Measurements from ENCODE around the gene LMOD1.
"Not testable (repeated sequence)": the region's sequence is repeated elsewhere in the genome, so short reads cannot be mapped to it uniquely, and the experiment has no call there.

The LMOD1 gene

GRCh38 chr1:201907621-201908020 is 38.7 kb downstream of the LMOD1 start:
- DNase-seq (ENCODE audit: insufficient read length) (no peak), FAIRE-seq (no peak)
- TF ChIP-seq POLR2AphosphoS5 (IDR thresholded peaks at IDR 0.05; ENCODE audit: low read depth, low read length) (no peak), TAF1 (IDR thresholded peaks at IDR 0.05; ENCODE audit: borderline replicate concordance, low read depth, low read length) (no peak), POLR2A (IDR thresholded peaks at IDR 0.05; ENCODE audit: low read depth, low read length) (no peak)

GRCh38 chr1:201906336-201906735 is 40.0 kb downstream of the LMOD1 start:
- TF ChIP-seq TAF1 (IDR thresholded peaks at IDR 0.05; ENCODE audit: borderline replicate concordance, low read depth, low read length) (no peak), POLR2A (IDR thresholded peaks at IDR 0.05; ENCODE audit: low read depth, low read length) (no peak)
- DNase-seq (ENCODE audit: insufficient read length) = no peak
- FAIRE-seq = no peak

GRCh38 chr1:201905234-201905890 is 41.0 kb downstream of the LMOD1 start:
- FAIRE-seq (peak; percentile 5), DNase-seq (ENCODE audit: insufficient read length) (no peak)
- TF ChIP-seq POLR2AphosphoS5 (IDR thresholded peaks at IDR 0.05; ENCODE audit: low read depth, low read length) (no peak), TAF1 (IDR thresholded peaks at IDR 0.05; ENCODE audit: borderline replicate concordance, low read depth, low read length) (no peak), POLR2A (IDR thresholded peaks at IDR 0.05; ENCODE audit: low read depth, low read length) (no peak)

GRCh38 chr1:201904579-201904978 is 41.8 kb downstream of the LMOD1 start:
- TF ChIP-seq TAF1 (IDR thresholded peaks at IDR 0.05; ENCODE audit: borderline replicate concordance, low read depth, low read length) (no peak), POLR2AphosphoS5 (IDR thresholded peaks at IDR 0.05; ENCODE audit: low read depth, low read length) (no peak)
- DNase-seq (ENCODE audit: insufficient read length) (no peak), FAIRE-seq (no peak)

- no peak for DNase-seq (ENCODE audit: insufficient read length)
- TF ChIP-seq POLR2AphosphoS5 (IDR thresholded peaks at IDR 0.05; ENCODE audit: low read depth, low read length) = no peak
- no peak for TF ChIP-seq POLR2A (IDR thresholded peaks at IDR 0.05; ENCODE audit: low read depth, low read length)
- TF ChIP-seq TAF1 (IDR thresholded peaks at IDR 0.05; ENCODE audit: borderline replicate concordance, low read depth, low read length) = no peak
- no peak for FAIRE-seq
These were observed 43.2 kb downstream of the LMOD1 start for GRCh38 chr1:201903135-201903534.

GRCh38 chr1:201902198-201902597 is 44.1 kb downstream of the LMOD1 start:
- TF ChIP-seq POLR2A (IDR thresholded peaks at IDR 0.05; ENCODE audit: low read depth, low read length) = no peak
- TF ChIP-seq POLR2AphosphoS5 (IDR thresholded peaks at IDR 0.05; ENCODE audit: low read depth, low read length) = no peak
- no peak for TF ChIP-seq TAF1 (IDR thresholded peaks at IDR 0.05; ENCODE audit: borderline replicate concordance, low read depth, low read length)
- FAIRE-seq (no peak), DNase-seq (ENCODE audit: insufficient read length) (no peak)

- not testable (repeated sequence) for DNase-seq (ENCODE audit: insufficient read length); FAIRE-seq
These were observed 45.3 kb downstream of the LMOD1 start for GRCh38 chr1:201901036-201901435.

GRCh38 chr1:201900476-201900875 is 45.9 kb downstream of the LMOD1 start:
- FAIRE-seq = no peak
- TF ChIP-seq TAF1 (IDR thresholded peaks at IDR 0.05; ENCODE audit: borderline replicate concordance, low read depth, low read length) (no peak), POLR2A (IDR thresholded peaks at IDR 0.05; ENCODE audit: low read depth, low read length) (no peak), POLR2AphosphoS5 (IDR thresholded peaks at IDR 0.05; ENCODE audit: low read depth, low read length) (no peak)
- no peak for DNase-seq (ENCODE audit: insufficient read length)

GRCh38 chr1:201899683-201900429 is 46.5 kb downstream of the LMOD1 start:
- no peak for TF ChIP-seq TAF1 (IDR thresholded peaks at IDR 0.05; ENCODE audit: borderline replicate concordance, low read depth, low read length)
- TF ChIP-seq POLR2AphosphoS5 (IDR thresholded peaks at IDR 0.05; ENCODE audit: low read depth, low read length) = no peak
- TF ChIP-seq POLR2A (IDR thresholded peaks at IDR 0.05; ENCODE audit: low read depth, low read length) = no peak
- FAIRE-seq = no peak
- DNase-seq (ENCODE audit: insufficient read length) = no peak

GRCh38 chr1:201898992-201899391 is 47.4 kb downstream of the LMOD1 start:
- no peak for FAIRE-seq
- no peak for DNase-seq (ENCODE audit: insufficient read length)
- TF ChIP-seq POLR2A (IDR thresholded peaks at IDR 0.05; ENCODE audit: low read depth, low read length) (no peak), POLR2AphosphoS5 (IDR thresholded peaks at IDR 0.05; ENCODE audit: low read depth, low read length) (no peak), TAF1 (IDR thresholded peaks at IDR 0.05; ENCODE audit: borderline replicate concordance, low read depth, low read length) (no peak)

GRCh38 chr1:201898240-201898894 is 48.0 kb downstream of the LMOD1 start:
- TF ChIP-seq POLR2AphosphoS5 (IDR thresholded peaks at IDR 0.05; ENCODE audit: low read depth, low read length) (no peak), TAF1 (IDR thresholded peaks at IDR 0.05; ENCODE audit: borderline replicate concordance, low read depth, low read length) (no peak), POLR2A (IDR thresholded peaks at IDR 0.05; ENCODE audit: low read depth, low read length) (no peak)
- no peak for DNase-seq (ENCODE audit: insufficient read length)
- FAIRE-seq = no peak

- FAIRE-seq = no peak
- no peak for TF ChIP-seq POLR2AphosphoS5 (IDR thresholded peaks at IDR 0.05; ENCODE audit: low read depth, low read length)
- no peak for TF ChIP-seq POLR2A (IDR thresholded peaks at IDR 0.05; ENCODE audit: low read depth, low read length)
- no peak for TF ChIP-seq TAF1 (IDR thresholded peaks at IDR 0.05; ENCODE audit: borderline replicate concordance, low read depth, low read length)
- no peak for DNase-seq (ENCODE audit: insufficient read length)
These were observed 49.4 kb downstream of the LMOD1 start for GRCh38 chr1:201896951-201897391.

All from GM12892 (cell line).